Gastroesophageal sphincter (tissue), 3 donors: Measurements from ENCODE around the gene CNKSR3.

Source experiments
- CTCF ChIP-seq, 4 experiments: fragments of 200-600 bp in 2 of 4; fragments of 450-650 bp in 2 of 4; sonication (generic) in 1 of 4; IDR thresholded peaks; one replicate each; pipeline ENCODE4 v1.5.1; 2017 to 2019; ENCODE audit warnings: antibody characterized with exemption in 4 of 4, mild to moderate bottlenecking in 2 of 4, moderate library complexity in 2 of 4
- POLR2AphosphoS5 ChIP-seq: sonication (generic); formaldehyde crosslinking; IDR thresholded peaks from one replicate; pipeline ENCODE4 v1.6.1; 2017; ENCODE audit warnings: antibody characterized with exemption

DNA sequence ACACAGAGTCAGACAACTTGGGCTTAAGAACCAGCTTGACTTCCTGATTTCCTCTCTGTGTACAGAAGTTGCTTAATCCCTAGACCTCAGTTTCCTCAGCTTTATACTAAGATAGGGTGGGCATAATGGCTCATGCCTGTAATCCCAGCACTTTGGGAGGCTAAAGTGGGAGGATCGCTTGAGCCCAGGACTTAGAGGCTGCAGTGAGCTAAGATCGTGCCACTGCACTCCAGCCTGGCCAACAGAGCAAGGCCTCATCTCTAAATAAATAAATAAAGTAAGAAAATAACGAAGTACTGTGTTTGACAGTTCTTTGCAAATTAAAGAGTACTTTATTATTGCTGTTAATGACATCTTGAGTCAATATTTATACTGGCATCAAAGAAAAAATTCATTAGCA is 41.7 kb downstream of the CNKSR3 start:
- TF ChIP-seq POLR2AphosphoS5 (no peak), CTCF (IDR thresholded peaks at IDR 0.05) (no peak)
